Stimulated activated CD4-positive, alpha-beta T cell treated with anti-CD3 and anti-CD28 coated beads, TNF-alpha, amount 100 ng/mL, for 1 hour (primary cell): ENCODE results near the gene FNDC11.

Source experiments
- DNase-seq, 3 donors: peaks; one replicate each; pipeline ENCODE4 v3.0.0-alpha.2; 2020; ENCODE audit warnings: low read depth in 3 of 3, low spot score in 1 of 3

FNDC11 gene

DNA sequence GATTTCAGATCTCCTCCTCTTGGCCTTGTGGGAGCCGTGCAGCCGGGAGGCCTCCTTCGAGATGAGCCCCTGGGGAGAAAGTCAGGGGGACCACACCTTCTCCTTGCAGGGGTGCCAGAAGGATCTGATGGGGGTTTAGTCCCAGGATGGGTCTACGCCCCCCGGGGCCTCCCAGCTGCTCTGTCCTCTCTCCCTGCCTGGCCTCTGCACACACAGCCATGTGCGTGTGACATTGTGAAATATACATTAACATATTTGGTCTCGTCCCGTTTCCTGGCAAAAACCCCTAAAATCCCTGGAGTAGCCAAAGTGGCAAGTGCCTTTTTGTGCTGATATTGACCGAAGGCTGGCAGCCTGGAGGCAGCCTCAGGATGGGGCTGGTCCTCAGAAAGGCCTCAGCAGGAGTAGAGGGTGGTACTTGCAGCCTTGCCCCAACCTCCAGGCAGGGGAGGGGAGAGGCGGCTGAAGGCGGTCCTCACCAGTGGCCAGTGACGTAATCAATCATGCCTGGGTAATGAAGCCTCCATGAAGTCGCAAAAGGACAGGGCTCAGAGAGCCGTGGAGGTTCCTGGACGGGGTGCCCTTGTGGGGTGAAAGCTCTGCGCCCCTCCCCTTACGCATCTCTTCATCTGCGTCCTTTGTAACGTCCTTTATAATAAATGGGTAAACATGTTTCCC is 25.2 kb downstream of the FNDC11 start:
- DNase-seq, result no peak

DNA sequence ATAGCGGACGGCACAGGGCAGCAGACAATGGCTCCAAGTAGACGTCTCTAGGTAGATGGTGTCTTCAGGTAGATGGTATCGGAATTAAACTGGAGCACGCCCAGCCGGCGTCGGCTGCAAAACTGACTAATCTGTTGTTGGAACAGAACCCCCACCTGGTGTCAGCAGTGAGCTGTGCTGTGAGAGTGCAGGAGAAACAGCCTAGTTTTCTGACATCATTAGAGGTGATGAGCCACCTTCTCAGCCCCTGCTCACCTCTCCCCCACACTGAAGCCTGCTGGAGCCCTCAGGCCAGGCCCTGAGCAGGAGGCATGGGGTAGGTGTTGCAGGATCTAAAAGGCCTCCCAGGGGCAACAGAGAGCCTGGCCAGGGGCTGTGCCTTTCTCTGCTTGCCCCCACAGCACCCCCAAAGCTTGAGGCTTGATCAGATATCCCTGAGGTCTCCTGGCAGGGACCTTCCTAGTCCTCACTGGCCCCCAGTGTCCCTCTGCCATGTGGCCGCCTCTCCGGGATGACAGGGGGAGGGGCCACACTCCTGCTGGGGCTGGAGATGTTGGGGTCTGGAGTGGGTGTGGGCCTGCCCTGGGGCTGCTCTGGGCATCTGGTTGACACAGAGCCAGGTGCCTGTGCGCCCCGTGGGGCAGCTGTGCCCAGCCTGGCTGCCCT is 27.0 kb downstream of the FNDC11 start:
- peak; percentile 48 to 57 (median 52) for DNase-seq

GRCh38 chr20:63582382-63583063 is 28.6 kb downstream of the FNDC11 start:
- no peak for DNase-seq

DNA sequence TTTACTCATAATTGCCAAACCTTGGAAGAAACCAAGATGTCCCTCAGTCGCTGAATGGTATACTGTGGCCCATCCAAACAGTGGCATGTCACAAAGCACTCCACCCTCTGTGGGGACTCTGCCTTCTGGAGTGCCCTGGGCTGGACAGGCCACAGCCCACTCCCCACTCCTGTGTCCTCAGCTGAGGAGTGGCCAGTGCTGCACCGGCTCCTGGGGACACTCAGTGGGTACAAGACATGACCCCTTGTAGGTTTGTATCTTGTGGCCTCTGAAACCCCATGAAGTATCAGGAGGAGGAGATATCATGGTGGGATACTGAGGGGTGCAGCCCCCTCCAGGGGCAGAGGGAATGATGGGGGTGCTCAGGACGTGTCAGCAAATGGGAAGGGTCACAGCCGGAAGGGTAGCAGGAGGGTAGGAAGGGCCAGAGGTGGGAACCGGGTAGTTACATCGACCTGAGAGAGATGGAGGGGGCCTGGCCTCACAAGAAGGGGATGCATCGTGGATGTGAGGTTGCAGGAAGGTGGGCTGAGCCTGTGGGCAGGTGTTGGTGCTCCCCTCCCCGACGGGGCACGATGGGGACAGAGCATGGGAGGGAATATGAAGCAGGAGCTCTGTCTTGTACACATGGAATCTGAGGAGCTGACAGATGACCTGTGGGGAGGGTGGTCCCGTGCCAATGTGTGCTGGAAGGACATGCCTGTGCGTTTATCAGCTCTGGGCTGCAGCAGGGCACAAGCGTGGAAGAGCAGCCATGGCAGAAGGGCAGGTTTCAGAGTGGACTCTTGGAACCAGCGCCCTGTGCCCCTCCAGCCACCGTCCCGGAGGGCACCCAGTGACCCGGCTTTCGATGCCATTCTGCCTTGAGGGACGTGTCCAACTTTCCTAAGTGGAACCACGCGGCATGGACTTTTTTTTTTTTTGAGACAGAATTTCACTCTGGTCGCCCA is 31.9 kb downstream of the FNDC11 start:
- DNase-seq, result no peak

DNA sequence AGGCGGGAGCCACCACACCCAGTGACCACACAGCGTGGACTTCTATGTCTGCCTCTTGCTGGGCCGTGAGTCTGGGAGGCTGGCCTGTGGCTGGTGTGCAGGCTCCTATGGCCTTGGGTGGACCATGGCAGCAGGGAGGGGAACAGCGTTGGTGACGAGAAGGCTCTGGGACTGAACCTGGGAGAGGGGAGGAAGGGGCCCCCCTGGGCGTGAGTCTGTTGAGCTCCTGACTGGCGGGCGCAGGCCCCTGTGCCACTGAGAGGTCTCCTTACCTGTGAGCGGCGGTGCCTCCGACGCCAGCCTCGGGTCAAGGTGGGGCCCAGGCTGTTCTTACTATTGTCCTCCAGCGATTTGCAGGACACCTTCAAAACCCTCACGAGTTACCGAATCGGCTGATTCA is 32.8 kb downstream of the FNDC11 start:
- no peak for DNase-seq

GRCh38 chr20:63587256-63587655 is 33.3 kb downstream of the FNDC11 start:
- DNase-seq, result no peak

GRCh38 chr20:63587776-63588591 is 34.0 kb downstream of the FNDC11 start:
- no peak for DNase-seq

GRCh38 chr20:63588641-63589041 is 34.7 kb downstream of the FNDC11 start:
- DNase-seq, result no peak

- no peak for DNase-seq
These were observed 35.6 kb downstream of the FNDC11 start for GRCh38 chr20:63589261-63590217.

DNA sequence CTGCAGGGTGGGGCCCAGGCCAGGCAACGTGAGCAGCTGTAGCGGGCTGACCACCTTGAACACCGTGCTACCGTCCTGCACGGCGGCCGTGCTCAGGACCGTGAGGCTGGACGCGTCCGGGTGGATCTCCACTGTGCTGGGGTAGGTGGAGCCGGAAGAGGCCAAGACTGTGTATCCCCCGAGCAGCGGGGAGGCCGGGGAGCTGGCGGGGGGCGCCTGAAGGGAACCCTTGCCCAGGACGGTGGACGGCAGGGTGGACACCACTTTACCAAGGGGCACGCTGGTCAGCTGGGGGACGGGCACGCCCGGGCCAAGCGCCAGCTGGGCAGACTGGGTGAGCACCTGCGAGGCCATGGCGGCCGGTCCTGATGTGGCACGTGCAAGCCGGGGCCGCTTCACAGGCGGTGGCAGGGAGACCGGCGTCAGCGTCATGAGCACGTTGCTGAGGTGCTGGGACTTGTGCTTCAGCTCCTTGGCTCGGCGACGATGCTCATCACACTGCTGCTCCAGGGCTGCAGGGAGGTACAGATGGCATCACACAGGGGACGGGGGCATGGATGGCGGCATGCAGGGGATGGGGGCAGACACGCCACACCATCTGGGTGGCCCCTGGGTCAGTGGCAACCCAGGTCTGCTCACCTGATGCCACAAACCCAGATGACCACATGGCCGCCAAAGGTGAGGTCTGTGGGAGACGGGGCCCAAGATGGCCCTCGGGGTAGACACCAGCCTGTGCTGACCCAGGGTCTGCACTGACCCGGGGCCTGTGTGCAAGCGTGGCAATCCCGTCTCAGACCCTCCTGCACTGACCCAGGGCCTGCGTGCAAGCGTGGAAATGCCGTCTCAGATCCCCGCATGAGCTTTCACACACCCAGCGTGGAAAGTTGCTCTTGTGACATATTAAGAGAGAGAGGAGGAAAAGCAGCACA is 36.5 kb downstream of the FNDC11 start:
- no peak for DNase-seq

DNA sequence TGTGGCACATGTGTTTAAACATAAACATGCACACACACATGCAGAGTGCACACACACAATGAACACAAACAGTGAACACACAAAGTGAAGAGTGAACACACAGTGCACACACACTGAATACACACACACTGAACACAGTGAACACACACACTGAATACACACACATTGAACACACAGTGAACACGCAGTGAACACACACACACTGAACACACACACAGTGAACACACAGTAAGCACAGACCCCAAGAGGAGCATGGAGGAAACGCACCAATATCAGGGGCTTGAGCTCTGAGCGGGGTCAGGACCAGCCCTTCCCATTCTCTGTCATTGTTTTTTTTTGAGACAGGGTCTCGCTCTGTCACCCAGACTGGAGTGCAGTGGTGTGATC is 37.2 kb downstream of the FNDC11 start:
- DNase-seq, result no peak

GRCh38 chr20:63591786-63592355 is 37.9 kb downstream of the FNDC11 start:
- DNase-seq, result no peak

DNA sequence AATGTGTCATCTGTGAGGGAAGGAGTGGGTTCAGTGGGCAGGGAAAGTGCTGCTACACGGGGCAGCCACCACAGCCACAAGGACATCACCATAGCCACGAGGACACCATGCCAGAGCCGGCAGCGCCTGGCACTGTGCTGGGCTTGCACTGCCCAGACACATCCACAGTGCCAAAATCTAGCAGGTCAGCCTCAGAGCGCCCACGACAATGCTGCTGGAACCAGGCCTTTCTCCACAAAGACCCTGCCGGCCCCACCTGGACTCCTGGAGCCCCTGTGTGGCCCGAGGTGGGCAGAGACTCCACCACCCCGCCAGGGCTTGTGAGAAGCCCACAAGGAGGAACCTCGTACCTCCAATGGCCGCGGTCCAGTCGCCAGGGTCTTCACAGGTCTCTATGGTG is 38.7 kb downstream of the FNDC11 start:
- DNase-seq, result no peak

DNA sequence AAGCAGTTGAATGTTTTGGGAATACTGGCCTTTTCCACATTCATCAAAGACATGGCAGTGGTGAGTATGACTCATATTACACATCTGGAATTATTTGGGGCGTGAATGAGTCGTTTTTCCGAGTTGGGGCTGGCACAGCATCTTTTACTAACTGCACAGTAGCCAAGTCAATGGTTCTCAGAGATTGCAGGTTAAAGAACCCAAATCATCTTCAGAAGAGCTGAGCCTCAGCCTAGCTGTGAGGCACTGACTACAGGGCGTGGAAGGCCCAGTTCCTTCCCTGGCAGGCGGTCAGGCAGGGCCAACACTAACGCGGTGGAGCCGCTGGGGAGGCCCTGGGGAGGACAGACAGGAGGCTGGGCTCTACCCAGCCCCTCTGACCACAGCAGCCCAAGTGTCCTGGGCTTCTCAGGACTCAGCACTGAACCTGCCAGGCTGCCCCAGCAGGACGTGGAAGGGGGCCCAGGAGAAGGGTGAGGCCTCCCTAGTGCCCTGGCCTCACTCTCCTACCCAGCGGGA is 40.1 kb downstream of the FNDC11 start:
- DNase-seq, result no peak

DNA sequence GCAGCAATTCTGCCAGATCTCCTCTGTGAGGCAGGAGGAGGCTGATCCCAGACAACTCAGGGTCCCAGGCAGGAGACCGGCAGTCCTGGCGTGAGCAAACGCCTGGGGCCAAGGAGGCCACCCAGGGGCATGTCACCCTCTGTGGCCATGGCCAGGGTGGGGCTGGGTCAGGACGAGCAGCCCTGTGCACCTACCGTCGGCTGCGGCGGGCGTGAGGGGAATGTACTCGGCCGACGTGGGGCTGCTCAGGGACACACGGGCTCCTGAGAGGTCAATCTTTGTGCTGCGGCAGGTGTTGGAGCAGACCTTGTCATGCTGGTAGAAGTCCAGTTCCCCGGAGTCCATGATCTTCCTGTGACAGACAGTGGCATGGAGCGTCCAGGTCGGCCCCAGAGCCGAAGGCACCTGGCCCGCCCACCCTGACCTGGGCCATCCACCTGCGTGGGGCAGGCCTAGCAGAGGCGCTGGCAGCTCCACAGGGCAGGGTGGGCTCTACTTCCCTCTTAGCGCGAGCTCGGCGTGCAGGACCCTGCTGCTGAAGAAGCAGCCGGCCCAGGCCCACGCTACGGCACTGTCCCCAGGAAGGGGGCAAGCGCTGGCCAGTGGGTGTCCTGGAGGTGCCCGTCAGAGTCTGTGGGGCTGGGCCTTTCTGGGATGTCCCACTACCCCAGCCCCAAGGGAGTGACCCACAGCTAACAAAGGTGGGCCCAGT is 41.6 kb downstream of the FNDC11 start:
- no peak for DNase-seq

DNA sequence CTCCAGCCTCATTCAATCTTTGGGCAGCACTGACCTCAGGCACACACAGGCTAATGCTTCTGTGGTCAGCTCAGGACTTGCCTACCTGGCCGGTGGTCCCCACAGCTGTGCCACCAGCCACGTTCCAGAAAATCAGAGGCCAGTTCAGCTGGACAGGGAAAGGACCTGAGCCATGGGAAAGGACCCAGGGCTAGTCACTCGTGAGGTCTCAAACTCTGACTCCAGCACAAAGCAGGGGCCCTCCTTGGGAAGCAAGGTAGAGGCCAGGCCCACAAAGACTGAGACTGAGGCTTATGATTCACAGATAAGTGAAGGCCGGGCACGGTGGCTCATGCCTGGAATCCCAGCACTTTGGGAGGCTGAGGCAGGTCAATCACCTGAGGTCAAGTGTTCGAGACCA is 42.5 kb downstream of the FNDC11 start:
- no peak for DNase-seq
